Activated T-helper 9 cell treated with anti-CD3 and anti-CD28 coated beads, Interleukin-2, amount 50 U/mL, for 16 hours (primary cell): ENCODE data around the gene VTCN1.
"Not testable (repeated sequence)": the region's sequence is repeated elsewhere in the genome, so short reads cannot be mapped to it uniquely, and the experiment has no call there.

Experiments used
- DNase-seq: peaks from one replicate; pipeline ENCODE4 v3.0.0-alpha.2; 2020; ENCODE audit warnings: low read depth

Gene VTCN1

GRCh38 chr1:117210831-117211261 lies at the start of gene VTCN1:
TSS of gene VTCN1 (minus strand) at chr1:117210927. CDS start at chr1:117210855, 72 bp downstream.
- DNase-seq, result no peak

- no peak for DNase-seq
Measured at GRCh38 chr1:117258791-117259190, 48.1 kb upstream of the VTCN1 start.

GRCh38 chr1:117258075-117258474 lies 47.3 kb upstream of the VTCN1 start:
- DNase-seq, result not testable (repeated sequence)

- DNase-seq, result no peak
Measured at GRCh38 chr1:117257291-117257690, 46.6 kb upstream of the VTCN1 start.

GRCh38 chr1:117250061-117250606 lies 39.4 kb upstream of the VTCN1 start:
- no peak for DNase-seq

- DNase-seq, result no peak
Measured at GRCh38 chr1:117244971-117245370, 34.2 kb upstream of the VTCN1 start.

GRCh38 chr1:117244306-117244705 lies 33.6 kb upstream of the VTCN1 start:
- DNase-seq, result no peak

GRCh38 chr1:117241512-117241911 lies 30.8 kb upstream of the VTCN1 start:
- no peak for DNase-seq

GRCh38 chr1:117240547-117240946 lies 29.8 kb upstream of the VTCN1 start:
- DNase-seq, result no peak

GRCh38 chr1:117239467-117239866 lies 28.7 kb upstream of the VTCN1 start:
- no peak for DNase-seq

- no peak for DNase-seq
Measured at GRCh38 chr1:117237726-117238381, 27.1 kb upstream of the VTCN1 start.

GRCh38 chr1:117235863-117236465 lies 25.2 kb upstream of the VTCN1 start:
- no peak for DNase-seq

- no peak for DNase-seq
Measured at GRCh38 chr1:117232531-117232930, 21.8 kb upstream of the VTCN1 start.

- DNase-seq, result no peak
Measured at GRCh38 chr1:117231748-117232373, 21.1 kb upstream of the VTCN1 start.

GRCh38 chr1:117231312-117231711 lies 20.6 kb upstream of the VTCN1 start:
- no peak for DNase-seq

- no peak for DNase-seq
Measured at GRCh38 chr1:117229217-117229616, 18.5 kb upstream of the VTCN1 start.

GRCh38 chr1:117225931-117226330 lies 15.2 kb upstream of the VTCN1 start:
- no peak for DNase-seq

GRCh38 chr1:117216718-117217117 lies 6.0 kb upstream of the VTCN1 start:
- no peak for DNase-seq

GRCh38 chr1:117215733-117216462 lies 5.2 kb upstream of the VTCN1 start:
- no peak for DNase-seq

- DNase-seq, result no peak
Measured at GRCh38 chr1:117215019-117215418, 4.3 kb upstream of the VTCN1 start.

- no peak for DNase-seq
Measured at GRCh38 chr1:117213046-117213445, 2.3 kb upstream of the VTCN1 start.

- DNase-seq, result no peak
Measured at GRCh38 chr1:117210386-117210785, 341 bp downstream of the VTCN1 start.
